Measurements from ENCODE around the gene ATP6V1G3.
"Not testable (repeated sequence)": the region's sequence is repeated elsewhere in the genome, so short reads cannot be mapped to it uniquely, and the experiment has no call there.

Gene ATP6V1G3

GRCh38 chr1:198540580-198540979 lies at the start of gene ATP6V1G3:
ATP6V1G3 (minus strand) TSS chr1:198540680; CDS start chr1:198540650, 30 bp downstream.
- DNase-seq: no peak

- no peak for DNase-seq
These were observed 48.4 kb upstream of the ATP6V1G3 start for GRCh38 chr1:198588845-198589244.

- no peak for DNase-seq
These were observed 43.7 kb upstream of the ATP6V1G3 start for GRCh38 chr1:198584163-198584562.

GRCh38 chr1:198583209-198583802 lies 42.8 kb upstream of the ATP6V1G3 start:
- not testable (repeated sequence) for DNase-seq

- no peak for DNase-seq
These were observed 37.0 kb upstream of the ATP6V1G3 start for GRCh38 chr1:198577444-198577843.

- no peak for DNase-seq
These were observed 35.5 kb upstream of the ATP6V1G3 start for GRCh38 chr1:198575798-198576641.

- no peak for DNase-seq
These were observed 34.8 kb upstream of the ATP6V1G3 start for GRCh38 chr1:198575292-198575691.

- DNase-seq: no peak
These were observed 33.8 kb upstream of the ATP6V1G3 start for GRCh38 chr1:198574325-198574724.

- DNase-seq: no peak
These were observed 24.2 kb upstream of the ATP6V1G3 start for GRCh38 chr1:198564716-198565115.

- no peak for DNase-seq
These were observed 23.7 kb upstream of the ATP6V1G3 start for GRCh38 chr1:198564157-198564556.

GRCh38 chr1:198563583-198563982 lies 23.1 kb upstream of the ATP6V1G3 start:
- DNase-seq: no peak

GRCh38 chr1:198560161-198560560 lies 19.7 kb upstream of the ATP6V1G3 start:
- no peak for DNase-seq

GRCh38 chr1:198559362-198559761 lies 18.9 kb upstream of the ATP6V1G3 start:
- no peak for DNase-seq

GRCh38 chr1:198558402-198558801 lies 17.9 kb upstream of the ATP6V1G3 start:
- no peak for DNase-seq

GRCh38 chr1:198556971-198557370 lies 16.5 kb upstream of the ATP6V1G3 start:
- DNase-seq: peak; percentile 34

- no peak for DNase-seq
These were observed 12.4 kb upstream of the ATP6V1G3 start for GRCh38 chr1:198552668-198553416.

GRCh38 chr1:198550941-198551524 lies 10.6 kb upstream of the ATP6V1G3 start:
- no peak for DNase-seq

GRCh38 chr1:198549866-198550265 lies 9.4 kb upstream of the ATP6V1G3 start:
- no peak for DNase-seq

GRCh38 chr1:198548890-198549289 lies 8.4 kb upstream of the ATP6V1G3 start:
- DNase-seq: no peak

GRCh38 chr1:198545156-198545555 lies 4.7 kb upstream of the ATP6V1G3 start:
- no peak for DNase-seq

GRCh38 chr1:198544265-198544664 lies 3.8 kb upstream of the ATP6V1G3 start:
- no peak for DNase-seq

- no peak for DNase-seq
These were observed 3.3 kb upstream of the ATP6V1G3 start for GRCh38 chr1:198543670-198544260.

- no peak for DNase-seq
These were observed 2.2 kb upstream of the ATP6V1G3 start for GRCh38 chr1:198542632-198543031.

Data from activated naive CD4-positive, alpha-beta T cell treated with Interleukin-2 at 50 U/mL for 16 hours (primary cell).